Transverse colon (tissue), 4 donors: ENCODE results near the gene LBX1. TPM values are rescaled to one million over a fixed set of nuclear protein-coding genes. Genes with fewer than 3 reads are reported as not detected.

Experiments used
- DNase-seq: peaks from one replicate; pipeline ENCODE4 v3.0.0-alpha.2; 2019
- H3K27ac ChIP-seq, 4 donors: fragments of 200-600 bp; sonication (generic); 2 replicates each; pipeline ENCODE4 v1.5.1; 2016 to 2018; ENCODE audit warnings: inconsistent platforms in 4 of 4
- H3K27me3 ChIP-seq: fragments of 200-600 bp; sonication (generic); 2 replicates; pipeline ENCODE4 v1.5.1; 2017; ENCODE audit warnings: inconsistent platforms
- H3K36me3 ChIP-seq, 4 donors: fragments of 200-600 bp; sonication (generic); 2 replicates each; pipeline ENCODE4 v1.5.1; 2017 to 2019; ENCODE audit warnings: inconsistent platforms in 4 of 4
- H3K4me1 ChIP-seq, 4 donors: fragments of 200-600 bp; sonication (generic); 2 replicates each; pipeline ENCODE4 v1.5.1; 2017 to 2020; ENCODE audit warnings: inconsistent platforms in 4 of 4
- H3K4me3 ChIP-seq, 4 donors: fragments of 200-600 bp; sonication (generic); 1 replicate in 1 of 4; 2 replicates in 3 of 4; pipeline versions ENCODE4 v1.5.1 to v1.6.1; 2017 to 2019; ENCODE audit warnings: inconsistent platforms in 4 of 4
- H3K9me3 ChIP-seq, 2 donors: fragments of 200-600 bp; sonication (generic); 2 replicates each; pipeline ENCODE4 v1.5.1; 2017 to 2019; ENCODE audit warnings: inconsistent platforms in 2 of 2
- EP300 ChIP-seq: sonication (generic); formaldehyde crosslinking; IDR thresholded peaks from one replicate; pipeline ENCODE4 v1.6.1; 2017; ENCODE audit warnings: antibody characterized with exemption, low read depth
- POLR2A ChIP-seq: fragments of 450-650 bp; IDR thresholded peaks from one replicate; pipeline ENCODE4 v1.6.1; 2016; ENCODE audit warnings: antibody characterized with exemption, mild to moderate bottlenecking, moderate library complexity
- POLR2AphosphoS5 ChIP-seq, 3 donors: sonication (generic); formaldehyde crosslinking; IDR thresholded peaks; one replicate each; pipeline ENCODE4 v1.6.1; 2016; ENCODE audit warnings: antibody characterized with exemption in 3 of 3
- WGBS, 2 donors: methylation state at CpG; one replicate each; pipeline ENCODE4 v1.1.5; 2018; ENCODE audit warnings: low coverage in 1 of 2; 5-methylcytosine and 5-hydroxymethylcytosine counted together
- in situ Hi-C, 4 donors: fragments of 200-750 bp; cut with MboI; loops; one replicate each; pipeline versions ENCODE4 v1.15.0 to v1.15.1; 2017; ENCODE audit warnings: low sequenced_read_pairs in 3 of 4, low pct_ligation_motif_present in 1 of 4, low pct_unique_long_range_greater_than_20kb in 1 of 4
- intact Hi-C: fragments of 100-400 bp; cut with DNase I; formaldehyde crosslinking; loops from one replicate; pipeline ENCODE4 v1.15.1; 2023; ENCODE audit warnings: low total_unique reads
- total RNA-seq, 4 donors: library from RNA; depleted of rRNA; stranded (reverse); fragments of >200 nt; gene quantifications; one replicate each; pipeline ENCODE4 v1.1.0, GENCODE V29; 2016
- TF ChIP-seq, protein P1 (sequence below), 5 experiments: fragments of 200-600 bp in 3 of 5; fragments of 450-650 bp in 2 of 5; sonication (generic) in 3 of 5; IDR thresholded peaks; 1 replicate in 2 of 5; 2 replicates in 3 of 5; pipeline ENCODE4 v1.5.1; 2016 to 2017; ENCODE audit warnings: antibody characterized with exemption in 5 of 5, inconsistent platforms in 3 of 5, mild to moderate bottlenecking in 2 of 5, moderate library complexity in 1 of 5

LBX1 gene
- total RNA-seq, 4 donors from 2014 or later: not detected

DNA sequence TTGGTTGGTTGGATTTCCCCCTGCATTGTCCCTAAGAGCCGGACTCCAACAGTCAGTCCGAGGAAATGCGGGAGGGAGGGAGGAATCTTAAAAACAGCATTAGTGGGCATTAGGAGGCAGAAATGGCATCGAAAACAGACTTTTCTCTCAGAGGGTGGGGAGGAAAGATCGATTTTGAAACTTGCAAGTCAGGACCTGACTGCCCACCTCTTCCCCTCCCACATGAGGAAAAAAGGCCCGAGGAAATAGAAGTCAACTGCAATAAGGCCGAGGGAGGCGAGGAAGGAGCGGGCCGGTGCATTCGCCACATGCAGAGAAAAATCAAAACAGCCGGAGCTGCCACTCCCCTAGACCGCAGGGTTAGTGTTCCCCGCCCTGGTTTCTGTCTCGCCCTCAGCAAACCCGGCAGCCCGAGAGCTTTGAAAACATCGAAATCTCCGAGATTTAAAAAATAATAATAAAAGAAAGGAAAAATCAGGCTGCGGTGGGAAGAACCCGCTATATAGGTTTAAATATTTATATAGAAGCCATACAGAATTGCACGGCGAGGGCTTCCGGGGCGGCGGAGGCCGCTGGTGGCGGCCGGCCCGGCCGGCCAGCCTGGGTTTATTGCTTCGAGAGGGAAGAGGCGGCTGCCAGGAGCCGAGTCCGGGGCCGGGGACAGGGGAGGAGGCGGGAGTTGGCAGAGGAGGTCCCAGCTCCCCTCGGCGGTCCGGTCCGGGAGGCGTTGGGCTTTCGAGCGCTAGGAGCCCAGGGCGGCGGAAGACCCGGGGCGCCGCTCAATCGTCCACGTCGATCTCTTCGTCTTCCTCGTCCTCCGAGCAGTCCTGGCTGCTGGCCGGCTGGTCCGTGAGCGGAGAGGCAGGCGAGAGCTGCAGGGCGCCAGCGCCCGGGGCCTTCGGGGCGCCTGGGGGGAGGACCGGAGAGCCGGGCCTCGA lies 2.5 kb downstream of the LBX1 start:
- intact Hi-C loops (loop anchor here (5.0 kb wide), 1 partner anchor 1824 kb away; no protein-coding TSS in a partner anchor), in situ Hi-C loops (no loop called here)
- TF ChIP-seq POLR2A (no peak), POLR2AphosphoS5 (IDR thresholded peaks at IDR 0.05) (no peak), EP300 (no peak)
- TF ChIP-seq, protein P1, sequence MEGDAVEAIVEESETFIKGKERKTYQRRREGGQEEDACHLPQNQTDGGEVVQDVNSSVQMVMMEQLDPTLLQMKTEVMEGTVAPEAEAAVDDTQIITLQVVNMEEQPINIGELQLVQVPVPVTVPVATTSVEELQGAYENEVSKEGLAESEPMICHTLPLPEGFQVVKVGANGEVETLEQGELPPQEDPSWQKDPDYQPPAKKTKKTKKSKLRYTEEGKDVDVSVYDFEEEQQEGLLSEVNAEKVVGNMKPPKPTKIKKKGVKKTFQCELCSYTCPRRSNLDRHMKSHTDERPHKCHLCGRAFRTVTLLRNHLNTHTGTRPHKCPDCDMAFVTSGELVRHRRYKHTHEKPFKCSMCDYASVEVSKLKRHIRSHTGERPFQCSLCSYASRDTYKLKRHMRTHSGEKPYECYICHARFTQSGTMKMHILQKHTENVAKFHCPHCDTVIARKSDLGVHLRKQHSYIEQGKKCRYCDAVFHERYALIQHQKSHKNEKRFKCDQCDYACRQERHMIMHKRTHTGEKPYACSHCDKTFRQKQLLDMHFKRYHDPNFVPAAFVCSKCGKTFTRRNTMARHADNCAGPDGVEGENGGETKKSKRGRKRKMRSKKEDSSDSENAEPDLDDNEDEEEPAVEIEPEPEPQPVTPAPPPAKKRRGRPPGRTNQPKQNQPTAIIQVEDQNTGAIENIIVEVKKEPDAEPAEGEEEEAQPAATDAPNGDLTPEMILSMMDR (IDR thresholded peaks at IDR 0.05): no peak

DNA sequence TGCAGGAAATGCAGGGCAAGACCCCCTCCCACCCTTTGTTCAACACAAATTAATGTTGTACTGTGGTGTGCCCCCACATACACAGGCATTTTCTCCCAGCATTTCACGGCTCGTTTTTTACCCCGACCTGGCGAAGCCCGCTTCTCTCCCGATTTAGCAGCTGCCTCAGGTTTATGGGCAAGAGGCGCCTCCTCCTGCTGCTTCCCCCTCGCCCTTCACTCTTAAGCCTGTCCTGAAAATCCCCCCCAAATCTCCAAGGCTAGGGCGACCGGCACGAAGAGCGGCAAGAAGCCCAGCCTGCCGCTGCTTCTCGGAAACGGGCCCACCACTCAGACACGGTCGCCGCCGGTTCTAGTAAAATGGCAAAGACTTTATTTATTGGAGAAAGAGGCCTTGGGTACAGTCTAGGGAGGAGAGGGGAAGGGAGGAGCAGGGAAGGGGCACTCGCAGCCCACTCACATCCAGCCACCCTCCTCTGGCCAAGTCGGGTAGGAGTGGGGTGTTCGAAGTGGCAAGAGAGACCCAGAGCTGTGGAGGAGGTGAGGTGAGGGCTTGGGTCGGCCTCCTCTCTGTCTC lies 3.3 kb downstream of the LBX1 start:
- H3K36me3 ChIP-seq: no peaks in the 10 kb centered on the region
- 7 to 25% methylated on average over 2 to 23 of the region's 23 CpGs for WGBS, 2 donors
- H3K4me1 ChIP-seq: peaks cover 23 to 66% (median 44%) of the 10 kb centered on the region in 4 donors
- TF ChIP-seq EP300 (no peak), POLR2A (no peak), POLR2AphosphoS5 (IDR thresholded peaks at IDR 0.05) (no peak)
- TF ChIP-seq, protein P1 (IDR thresholded peaks at IDR 0.05): no peak
- no peaks in the 10 kb centered on the region for H3K9me3 ChIP-seq
- no peak overlapping the region for H3K27ac ChIP-seq
- intact Hi-C loops (loop anchor here (5.0 kb wide), 1 partner anchor 1824 kb away; no protein-coding TSS in a partner anchor), in situ Hi-C loops (no loop called here)
- H3K4me3 ChIP-seq: peak overlapping the region in 1 of 4 donors; percentile 34
- no peak for DNase-seq
- H3K27me3 ChIP-seq: peaks cover 100% of the 10 kb centered on the region

More for the DNA sequence above, 2.5 kb downstream of the LBX1 start:
- Histone ChIP-seq H3K27ac (no peak overlapping the region), H3K4me1 (peaks cover 23 to 66% (median 44%) of the 10 kb centered on the region in 4 donors), H3K4me3 (peak overlapping the region in 3 of 4 donors; percentile 9 to 45 (median 10)), H3K36me3 (no peaks in the 10 kb centered on the region), H3K27me3 (peaks cover 100% of the 10 kb centered on the region), H3K9me3 (no peaks in the 10 kb centered on the region)
- WGBS, 2 donors: 3 to 9% methylated on average over 12 to 60 of the region's 67 CpGs
- no peak for DNase-seq

DNA sequence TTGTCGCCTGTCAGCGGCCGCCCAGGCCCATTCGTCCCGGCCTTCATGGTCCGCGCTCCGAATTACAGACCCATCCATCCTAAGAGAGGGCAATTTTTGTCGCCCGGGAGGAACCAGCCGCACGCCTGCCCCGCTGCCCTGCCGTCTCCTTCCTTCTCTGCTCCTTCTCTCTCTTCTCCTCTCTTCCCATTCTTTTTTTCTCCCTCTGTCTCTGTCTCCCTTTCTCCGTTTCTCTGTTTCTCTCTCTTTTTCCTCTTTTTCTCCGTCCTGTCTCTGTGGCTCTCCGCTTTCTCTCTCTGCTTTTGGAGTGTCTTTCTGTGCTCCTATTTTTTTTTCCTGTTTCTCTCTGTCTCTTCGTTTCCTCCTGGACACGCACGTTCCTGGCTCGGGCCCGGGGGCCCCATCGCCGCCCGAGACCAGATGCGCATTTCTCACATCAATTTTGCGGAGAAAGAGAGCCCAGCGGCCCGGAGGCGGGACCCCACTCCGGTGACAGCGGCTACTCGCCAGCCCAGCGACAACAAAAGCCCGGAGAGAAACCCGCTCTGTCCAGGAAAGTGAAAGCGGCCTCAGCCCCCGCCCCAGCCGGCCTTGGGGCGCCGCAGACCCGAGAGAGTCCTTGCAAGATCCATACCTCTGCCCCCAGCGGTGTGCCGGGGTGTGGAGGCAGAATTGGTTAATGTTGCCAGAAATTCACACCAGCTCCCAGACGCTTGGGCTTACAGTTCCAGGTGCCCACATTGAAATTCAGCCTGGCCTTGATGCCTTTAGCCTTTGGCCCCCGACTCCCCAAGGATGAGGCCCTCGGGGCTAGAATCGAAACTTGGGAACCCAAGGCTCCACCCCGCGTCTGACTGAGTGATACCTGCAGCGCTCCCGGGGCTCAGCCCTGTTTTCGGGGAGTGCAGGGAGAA lies 4.1 kb downstream of the LBX1 start:
- intact Hi-C loops (loop anchor here (5.0 kb wide), 1 partner anchor 1823 kb away; no protein-coding TSS in a partner anchor), in situ Hi-C loops (loop anchor here in 3 of 4 donors (25.0 kb wide), 3 partner anchors 237 to 537 kb away; no protein-coding TSS in a partner anchor)
- no peak for TF ChIP-seq POLR2A
- TF ChIP-seq, protein P1 (IDR thresholded peaks at IDR 0.05): no peak
- 6 to 8% methylated on average over 17 to 53 of the region's 53 CpGs for WGBS, 2 donors
- Histone ChIP-seq H3K9me3 (no peaks in the 10 kb centered on the region), H3K4me3 (peak overlapping the region in 1 of 4 donors; percentile 34), H3K27me3 (peaks cover 100% of the 10 kb centered on the region), H3K27ac (no peak overlapping the region), H3K36me3 (no peaks in the 10 kb centered on the region), H3K4me1 (peaks cover 23 to 64% (median 43%) of the 10 kb centered on the region in 4 donors)
- DNase-seq: no peak
